ENCODE data around the gene SQOR. TPM values are rescaled to one million over a fixed set of nuclear protein-coding genes. Genes with fewer than 3 reads are reported as not detected.

SQOR gene
- 10 to 100 TPM; 22.8 to 28.6 (median 24.8) TPM for total RNA-seq
- 10 to 100 TPM; 13.8 to 22.0 TPM for polyA plus RNA-seq

GRCh38 chr15:45634432-45635190 lies at the start of gene SQOR:
Gene SQOR, plus strand, starts transcription at chr15:45635029. Its CDS starts 23,895 bp downstream, at chr15:45658924.
- H3K36me3 ChIP-seq: no peaks in the 10 kb centered on the region
- no peaks in the 10 kb centered on the region for H3K27me3 ChIP-seq
- FAIRE-seq (no peak), ATAC-seq (peak; percentile 84 to 89 (median 87)), DNase-seq (peak; percentile 90 to 97 (median 94))
- TF ChIP-seq CTCF (IDR thresholded peaks at IDR 0.05): no peak
- peak within 1 kb of the TSS; percentile 91 to 99 (median 96) for H3K27ac ChIP-seq
- peak within 1 kb of the TSS; percentile 50 to 90 (median 61) for H3K4me3 ChIP-seq
- intact Hi-C loops (cut with DNase I): no loop called here
- peaks cover 9 to 24% (median 15%) of the 10 kb centered on the region in 3 donors for H3K4me1 ChIP-seq
- WGBS, 2 donors: 1% methylated on average over 35 to 53 of the region's 53 CpGs
- H3K9me3 ChIP-seq: no peaks in the 10 kb centered on the region

DNA sequence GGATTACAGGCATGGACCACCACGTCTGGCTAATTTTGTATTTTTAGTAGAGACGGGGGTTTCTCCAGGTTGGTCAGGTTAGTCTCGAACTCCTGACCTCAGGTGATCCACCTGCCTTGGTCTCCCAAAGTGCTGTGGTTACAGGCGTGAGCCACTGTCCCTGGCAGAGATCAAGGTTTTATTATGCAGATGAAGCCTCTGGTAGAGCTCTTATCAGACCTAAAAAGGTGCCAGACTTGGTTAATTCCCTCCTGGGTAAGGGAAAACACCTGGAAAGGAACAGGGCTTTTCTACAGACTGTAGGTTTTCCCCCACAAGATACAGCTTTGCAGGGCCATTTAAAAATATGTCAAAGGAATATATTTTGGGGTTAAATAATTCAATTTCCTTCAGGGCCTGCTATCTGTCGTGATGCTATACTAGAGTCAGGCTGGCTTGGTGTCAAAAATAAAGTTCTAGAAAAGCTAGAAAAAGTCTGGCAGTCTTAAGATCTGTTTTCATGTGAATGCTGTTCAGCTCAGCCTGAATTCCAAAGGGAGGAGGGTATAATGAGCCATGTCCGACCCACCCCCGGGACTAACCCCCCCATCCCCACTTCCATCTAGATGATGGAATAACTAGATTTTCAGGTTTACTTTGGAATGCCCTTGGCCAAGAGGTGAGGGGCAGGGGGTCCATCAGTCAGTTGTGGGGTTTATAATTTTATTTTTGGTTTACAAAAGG lies 49.6 kb upstream of the SQOR start:
- no peaks in the 10 kb centered on the region for H3K36me3 ChIP-seq
- no peak for ATAC-seq
- 59 to 61% methylated on average over 7 of the region's 7 CpGs for WGBS, 2 donors
- H3K9me3 ChIP-seq: no peaks in the 10 kb centered on the region
- no peak for FAIRE-seq
- H3K4me3 ChIP-seq: no peak overlapping the region
- no peak for DNase-seq
- no peak overlapping the region for H3K27ac ChIP-seq
- intact Hi-C loops (cut with DNase I): no loop called here
- TF ChIP-seq CTCF (IDR thresholded peaks at IDR 0.05): no peak
- H3K4me1 ChIP-seq: peaks cover 10 to 24% (median 23%) of the 10 kb centered on the region in 3 donors
- H3K27me3 ChIP-seq: no peaks in the 10 kb centered on the region

DNA sequence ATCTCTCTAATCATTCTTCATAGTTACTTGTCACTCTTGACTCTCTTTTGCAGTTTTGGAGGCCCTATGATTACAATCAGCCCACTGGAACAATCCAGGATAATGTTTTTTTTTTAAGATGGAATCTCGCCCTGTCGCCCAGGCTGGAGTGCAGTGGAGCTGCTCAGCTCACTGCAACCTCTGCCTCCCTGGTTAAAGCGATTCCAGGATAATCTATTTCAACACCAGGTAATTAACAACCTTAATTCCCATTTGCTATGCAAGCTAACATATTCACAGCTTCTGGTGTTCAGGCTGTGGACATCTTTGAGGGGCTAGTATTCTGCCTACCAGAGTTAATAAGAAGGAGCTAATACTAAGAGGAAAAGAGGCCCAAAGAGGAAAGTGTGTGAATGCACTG lies 48.7 kb upstream of the SQOR start:
- intact Hi-C loops (cut with DNase I): no loop called here
- FAIRE-seq (no peak), DNase-seq (no peak), ATAC-seq (no peak)
- Histone ChIP-seq H3K4me3 (peak overlapping the region; percentile 54 to 92 (median 72)), H3K36me3 (no peaks in the 10 kb centered on the region), H3K27ac (peak overlapping the region in 2 of 4 donors; percentile 95 to 99), H3K4me1 (peaks cover 10 to 25% (median 24%) of the 10 kb centered on the region in 3 donors), H3K27me3 (no peaks in the 10 kb centered on the region), H3K9me3 (no peaks in the 10 kb centered on the region)
- 60 to 63% methylated on average over 3 of the region's 3 CpGs for WGBS, 2 donors
- TF ChIP-seq CTCF (IDR thresholded peaks at IDR 0.05): no peak

DNA sequence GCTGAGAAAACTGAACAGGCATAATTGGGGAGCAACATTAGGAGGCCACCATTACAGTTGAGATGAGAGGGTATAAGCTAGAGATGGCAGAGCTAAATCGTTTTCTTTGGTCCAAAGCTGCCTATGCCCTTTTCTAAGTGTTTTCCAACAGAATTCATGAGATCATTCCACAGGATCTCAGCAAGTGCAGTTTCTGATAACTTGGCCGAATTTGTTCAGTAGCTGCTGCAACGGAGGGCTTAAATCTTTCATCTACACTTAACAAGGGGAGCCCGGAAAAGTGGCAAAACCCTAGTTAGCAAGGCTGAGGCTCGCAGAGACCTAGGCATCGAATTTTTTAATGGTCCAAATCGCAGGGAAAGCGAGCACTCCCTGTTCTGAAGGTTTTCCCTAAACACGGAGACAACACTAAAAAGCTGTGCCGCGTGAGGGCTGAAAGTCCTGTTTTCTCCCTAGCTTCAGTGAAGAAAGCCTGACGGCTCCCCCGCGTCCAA lies 48.2 kb upstream of the SQOR start:
- Histone ChIP-seq H3K4me3 (peak overlapping the region; percentile 54 to 92 (median 72)), H3K9me3 (no peaks in the 10 kb centered on the region), H3K27ac (peak overlapping the region; percentile 89 to 99 (median 96)), H3K27me3 (no peaks in the 10 kb centered on the region), H3K4me1 (peaks cover 10 to 25% (median 24%) of the 10 kb centered on the region in 3 donors), H3K36me3 (no peaks in the 10 kb centered on the region)
- FAIRE-seq (no peak), DNase-seq (no peak), ATAC-seq (peak; percentile 7 to 11 (median 10))
- intact Hi-C loops (cut with DNase I): no loop called here
- WGBS, 2 donors: 0% methylated on average over 14 of the region's 14 CpGs
- TF ChIP-seq CTCF (IDR thresholded peaks at IDR 0.05): no peak

Data from pancreas (tissue), 10 donors.